Tibial nerve (tissue), 4 donors: ENCODE results near the gene IER3IP1. TPM values are rescaled to one million over a fixed set of nuclear protein-coding genes. Genes with fewer than 3 reads are reported as not detected.

ENCODE experiments used
- DNase-seq, 2 donors: peaks; one replicate each; pipeline ENCODE4 v3.0.0-alpha.2; 2019; ENCODE audit warnings: low spot score in 2 of 2
- H3K27ac ChIP-seq, 4 donors: fragments of 200-600 bp; sonication (generic) in 3 of 4; one replicate each; pipeline ENCODE4 v1.5.1; 2017 to 2019; ENCODE audit warnings: mild to moderate bottlenecking in 1 of 4
- H3K27me3 ChIP-seq, 2 donors: fragments of 200-600 bp; sonication (generic) in 1 of 2; one replicate each; pipeline versions ENCODE4 v1.5.1 to v1.6.0; 2017 to 2019
- H3K36me3 ChIP-seq, 3 donors: fragments of 200-600 bp; sonication (generic); one replicate each; pipeline ENCODE4 v1.5.1; 2018 to 2019
- H3K4me1 ChIP-seq, 4 donors: fragments of 200-600 bp; sonication (generic) in 3 of 4; one replicate each; pipeline ENCODE4 v1.5.1; 2017 to 2019
- H3K4me3 ChIP-seq, 4 donors: fragments of 200-600 bp; sonication (generic) in 3 of 4; one replicate each; pipeline ENCODE4 v1.5.1; 2017 to 2019; ENCODE audit warnings: mild to moderate bottlenecking in 1 of 4, moderate library complexity in 1 of 4
- H3K9me3 ChIP-seq, 4 donors: fragments of 200-600 bp; sonication (generic) in 3 of 4; one replicate each; pipeline ENCODE4 v1.5.1; 2017 to 2019
- EP300 ChIP-seq, 2 donors: sonication (generic); formaldehyde crosslinking; IDR thresholded peaks; one replicate each; pipeline ENCODE4 v1.6.1; 2017; ENCODE audit warnings: antibody characterized with exemption in 2 of 2, mild to moderate bottlenecking in 1 of 2
- POLR2A ChIP-seq, 2 donors: fragments of 450-650 bp; IDR thresholded peaks; one replicate each; pipeline ENCODE4 v1.6.1; 2017; ENCODE audit warnings: antibody characterized with exemption in 2 of 2, mild to moderate bottlenecking in 2 of 2, moderate library complexity in 2 of 2
- WGBS, 2 donors: methylation state at CpG; one replicate each; pipeline ENCODE4 v1.1.5; 2018; 5-methylcytosine and 5-hydroxymethylcytosine counted together
- total RNA-seq, 4 donors: library from RNA; depleted of rRNA; stranded (reverse); fragments of >200 nt; gene quantifications; one replicate each; pipeline ENCODE4 v1.1.0, GENCODE V29; 2016
- TF ChIP-seq, protein P1 (sequence below), 5 experiments: fragments of 200-600 bp in 3 of 5; fragments of 450-650 bp in 2 of 5; sonication (generic) in 3 of 5; IDR thresholded peaks; one replicate each; pipeline ENCODE4 v1.5.1; 2016 to 2019; ENCODE audit warnings: antibody characterized with exemption in 5 of 5, mild to moderate bottlenecking in 3 of 5, moderate library complexity in 2 of 5

Gene IER3IP1
- total RNA-seq, 4 donors from 2014 or later = 7.5 to 8.7 (median 8.0) TPM

DNA sequence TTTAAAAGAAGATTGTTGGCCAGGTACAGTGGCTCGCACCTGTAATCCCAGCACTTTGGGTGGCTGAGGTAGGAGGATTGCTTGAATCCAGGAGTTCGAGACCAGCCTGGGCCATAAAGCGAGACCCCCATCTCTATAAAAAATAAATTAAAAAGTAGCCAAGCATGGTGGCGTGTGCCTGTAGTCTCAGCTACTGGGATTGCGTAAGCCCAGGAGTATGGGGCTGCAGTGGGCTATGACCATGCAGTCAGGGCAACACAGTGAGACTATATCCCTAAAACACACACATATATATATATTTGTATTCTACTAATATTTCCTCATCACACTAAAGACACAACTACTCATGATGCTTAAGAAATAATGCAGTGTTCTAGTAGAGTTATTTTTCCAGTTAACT lies 33.0 kb downstream of the IER3IP1 start:
- Histone ChIP-seq H3K36me3 (no peaks in the 10 kb centered on the region), H3K4me1 (peaks cover 0 to 3% (median 0%) of the 10 kb centered on the region in 4 donors), H3K27ac (no peak overlapping the region), H3K4me3 (no peak overlapping the region), H3K27me3 (no peaks in the 10 kb centered on the region), H3K9me3 (no peaks in the 10 kb centered on the region)
- WGBS, 2 donors = 93 to 99% methylated on average over 5 of the region's 5 CpGs
- no peak for DNase-seq
- TF ChIP-seq, protein P1, sequence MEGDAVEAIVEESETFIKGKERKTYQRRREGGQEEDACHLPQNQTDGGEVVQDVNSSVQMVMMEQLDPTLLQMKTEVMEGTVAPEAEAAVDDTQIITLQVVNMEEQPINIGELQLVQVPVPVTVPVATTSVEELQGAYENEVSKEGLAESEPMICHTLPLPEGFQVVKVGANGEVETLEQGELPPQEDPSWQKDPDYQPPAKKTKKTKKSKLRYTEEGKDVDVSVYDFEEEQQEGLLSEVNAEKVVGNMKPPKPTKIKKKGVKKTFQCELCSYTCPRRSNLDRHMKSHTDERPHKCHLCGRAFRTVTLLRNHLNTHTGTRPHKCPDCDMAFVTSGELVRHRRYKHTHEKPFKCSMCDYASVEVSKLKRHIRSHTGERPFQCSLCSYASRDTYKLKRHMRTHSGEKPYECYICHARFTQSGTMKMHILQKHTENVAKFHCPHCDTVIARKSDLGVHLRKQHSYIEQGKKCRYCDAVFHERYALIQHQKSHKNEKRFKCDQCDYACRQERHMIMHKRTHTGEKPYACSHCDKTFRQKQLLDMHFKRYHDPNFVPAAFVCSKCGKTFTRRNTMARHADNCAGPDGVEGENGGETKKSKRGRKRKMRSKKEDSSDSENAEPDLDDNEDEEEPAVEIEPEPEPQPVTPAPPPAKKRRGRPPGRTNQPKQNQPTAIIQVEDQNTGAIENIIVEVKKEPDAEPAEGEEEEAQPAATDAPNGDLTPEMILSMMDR (IDR thresholded peaks at IDR 0.05) = no peak
- no peak for TF ChIP-seq EP300 (IDR thresholded peaks at IDR 0.05)
- TF ChIP-seq POLR2A (IDR thresholded peaks at IDR 0.05) = no peak

DNA sequence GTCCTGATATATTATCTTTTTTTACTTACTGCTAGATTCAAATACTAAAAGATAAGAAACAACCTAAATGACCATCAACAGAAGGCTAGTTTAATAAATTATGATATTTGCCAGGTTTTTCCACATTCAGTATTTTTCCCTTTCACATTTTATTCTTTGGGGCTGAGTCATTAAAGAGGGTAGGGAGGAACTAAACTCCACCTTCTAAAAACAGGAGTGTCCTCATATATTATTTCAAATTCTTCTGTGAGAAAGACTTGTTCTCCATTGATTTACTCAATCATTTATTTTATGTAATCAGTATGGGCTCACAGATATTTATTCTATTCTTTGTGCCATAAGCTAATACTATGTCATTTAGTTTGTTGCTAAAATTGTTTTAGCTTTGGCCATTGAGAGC lies 34.9 kb downstream of the IER3IP1 start:
- H3K9me3 ChIP-seq = no peaks in the 10 kb centered on the region
- no peak for TF ChIP-seq POLR2A (IDR thresholded peaks at IDR 0.05)
- no peak for TF ChIP-seq EP300 (IDR thresholded peaks at IDR 0.05)
- TF ChIP-seq, protein P1 (IDR thresholded peaks at IDR 0.05) = no peak
- H3K4me1 ChIP-seq = no peaks in the 10 kb centered on the region
- no peak overlapping the region for H3K4me3 ChIP-seq
- no peaks in the 10 kb centered on the region for H3K27me3 ChIP-seq
- H3K27ac ChIP-seq = no peak overlapping the region
- H3K36me3 ChIP-seq = peaks cover 0 to 7% (median 0%) of the 10 kb centered on the region in 3 donors
- DNase-seq = no peak

DNA sequence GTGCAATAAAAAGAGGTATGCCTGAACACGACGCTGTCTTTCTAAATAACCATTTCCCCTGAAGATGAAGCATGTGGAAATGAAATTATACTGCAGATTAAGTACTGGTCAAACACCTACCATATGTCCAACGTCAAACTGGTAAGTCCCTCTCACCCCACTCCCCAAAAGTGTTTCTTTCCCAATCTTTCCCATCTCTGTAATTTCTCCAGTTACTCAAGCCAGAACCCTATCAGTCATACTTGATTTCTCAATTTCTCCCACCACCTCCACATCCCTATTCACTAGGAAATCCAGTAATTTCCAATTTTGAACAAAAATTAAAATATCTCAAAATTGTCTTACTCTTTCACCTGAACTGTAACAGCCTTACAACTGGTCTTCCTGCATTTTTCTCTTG lies 55.0 kb downstream of the IER3IP1 start:
- H3K4me1 ChIP-seq = no peaks in the 10 kb centered on the region
- H3K9me3 ChIP-seq = no peaks in the 10 kb centered on the region
- TF ChIP-seq, protein P1 (IDR thresholded peaks at IDR 0.05) = no peak
- no peak for TF ChIP-seq EP300 (IDR thresholded peaks at IDR 0.05)
- TF ChIP-seq POLR2A (IDR thresholded peaks at IDR 0.05) = no peak
- no peak overlapping the region for H3K4me3 ChIP-seq
- peaks cover 0 to 43% (median 2%) of the 10 kb centered on the region in 3 donors for H3K36me3 ChIP-seq
- WGBS, 2 donors = 90 to 92% methylated on average over 3 of the region's 3 CpGs
- H3K27ac ChIP-seq = no peak overlapping the region
- no peak for DNase-seq
- H3K27me3 ChIP-seq = no peaks in the 10 kb centered on the region

DNA sequence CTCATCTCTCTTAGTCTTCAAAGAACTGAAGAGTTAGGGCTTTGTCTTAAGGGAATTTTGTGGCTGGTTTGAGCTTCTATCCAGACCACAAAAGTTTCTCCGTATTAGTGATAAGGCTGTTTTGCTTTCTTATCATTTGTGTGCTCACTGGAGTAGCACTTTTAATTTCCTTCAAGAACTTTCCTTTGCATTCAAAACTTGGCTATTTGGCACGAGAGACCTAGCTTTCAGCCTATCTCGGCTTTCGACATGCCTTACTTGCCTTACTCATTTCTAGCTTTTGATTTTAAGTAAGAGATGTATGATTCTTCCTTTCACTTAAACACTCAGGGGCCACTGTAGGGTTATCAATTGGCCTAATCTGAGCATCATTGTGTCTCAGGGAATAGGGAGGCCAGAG lies 55.7 kb downstream of the IER3IP1 start:
- Histone ChIP-seq H3K36me3 (peaks cover 0 to 36% (median 2%) of the 10 kb centered on the region in 3 donors), H3K4me1 (no peaks in the 10 kb centered on the region), H3K27me3 (no peaks in the 10 kb centered on the region), H3K4me3 (no peak overlapping the region), H3K27ac (no peak overlapping the region), H3K9me3 (no peaks in the 10 kb centered on the region)
- DNase-seq = no peak
- WGBS, 2 donors = 88 to 94% methylated on average over 4 of the region's 4 CpGs
- TF ChIP-seq EP300 (IDR thresholded peaks at IDR 0.05) (no peak), POLR2A (IDR thresholded peaks at IDR 0.05) (no peak)
- TF ChIP-seq, protein P1 (IDR thresholded peaks at IDR 0.05) = no peak

DNA sequence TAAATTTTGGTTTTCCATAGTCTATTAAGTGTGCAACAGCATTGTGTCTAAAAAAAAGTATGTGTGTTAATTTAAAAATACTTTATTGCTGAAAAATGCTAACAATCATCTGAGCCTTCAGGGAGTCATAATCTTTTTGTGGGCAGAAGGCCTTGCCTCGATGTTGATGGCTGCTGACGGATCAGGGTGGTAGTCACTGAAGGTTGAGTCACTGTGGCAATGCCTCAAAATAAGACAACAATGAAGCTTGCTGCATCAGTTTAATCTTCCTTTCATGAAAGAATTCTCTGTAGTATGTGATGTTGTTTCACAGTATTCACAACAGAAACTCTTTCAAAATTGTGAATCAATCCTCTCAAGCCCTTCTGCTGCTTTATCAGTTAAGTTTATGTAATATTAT lies 57.2 kb downstream of the IER3IP1 start:
- WGBS, 2 donors = 62 to 74% methylated on average over 2 of the region's 2 CpGs
- TF ChIP-seq, protein P1 (IDR thresholded peaks at IDR 0.05) = no peak
- TF ChIP-seq EP300 (IDR thresholded peaks at IDR 0.05) (no peak), POLR2A (IDR thresholded peaks at IDR 0.05) (no peak)
- DNase-seq = no peak
- Histone ChIP-seq H3K27ac (no peak overlapping the region), H3K36me3 (peaks cover 2 to 43% (median 10%) of the 10 kb centered on the region in 3 donors), H3K4me3 (no peak overlapping the region), H3K4me1 (no peaks in the 10 kb centered on the region), H3K27me3 (no peaks in the 10 kb centered on the region), H3K9me3 (no peaks in the 10 kb centered on the region)
